GM12878 (cell line): ENCODE data around the gene CACNA1D. TPM values are rescaled to one million over a fixed set of nuclear protein-coding genes. Genes with fewer than 3 reads are reported as not detected.

ENCODE experiments used
- ATAC-seq: fragments of 200-7000 bp; cut with Tn5 transposase; 3 replicates; pipeline ENCODE4 v1.9.1; 2020; ENCODE audit warnings: mild to moderate bottlenecking, moderate library complexity
- BruUV-seq: library from RNA; stranded (reverse); fragments of 400-500 nt; replicated peaks from 2 replicates; lab custom pipeline; 2021; lab: Mats Ljungman, UMichigan
- CTCF ChIA-PET: fragments of 300-600 bp; sonication (Branson Sonifier 250); formaldehyde crosslinking; extraction: SDS; loops from one replicate; lab custom pipeline; 2021; ENCODE audit warnings: inconsistent platforms; lab: Yijun Ruan, JAX
- POLR2A ChIA-PET: fragments of 350-600 bp; formaldehyde crosslinking; extraction: SDS; loops from one replicate; lab custom pipeline; 2021; ENCODE audit warnings: inconsistent platforms; lab: Charles Lee
- RAD21 ChIA-PET: fragments of 300-600 bp; sonication (Branson Sonifier 250); formaldehyde crosslinking; loops from one replicate; lab custom pipeline; 2023; ENCODE audit warnings: antibody characterized with exemption; ENCODE audit not compliant: unreplicated experiment; lab: Charles Lee
- SMC1A ChIA-PET: fragments of 300-600 bp; sonication (Branson Sonifier 250); formaldehyde crosslinking; loops from one replicate; lab custom pipeline; 2023; ENCODE audit not compliant: unreplicated experiment, uncharacterized antibody; lab: Charles Lee
- DNase-seq: peaks from one replicate; pipeline ENCODE4 v3.0.0-alpha.2; 2011; ENCODE audit warnings: low read depth, low spot score
- FAIRE-seq: peaks from 3 replicates; lab custom pipeline; 2011; peaks lifted over from hg19 to GRCh38; lab: Jason Lieb, UNC
- H2AFZ ChIP-seq: 2 replicates; pipeline ENCODE4 v1.6.0; 2011; ENCODE audit warnings: low read depth, low read length, control low read depth; ENCODE audit not compliant: control insufficient read depth
- H3K27ac ChIP-seq: 2 replicates; pipeline ENCODE4 v1.5.1; 2011; ENCODE audit warnings: control low read depth; ENCODE audit not compliant: control insufficient read depth, insufficient read depth
- H3K27me3 ChIP-seq, 2 experiments: replicated peaks in 1 of 2; 2 replicates each; pipeline versions ENCODE4 v1.6.0 to v1.6.1; 2011; ENCODE audit warnings: low read length in 1 of 2; ENCODE audit not compliant: control insufficient read depth in 2 of 2, insufficient read depth in 2 of 2
- H3K36me3 ChIP-seq, 2 experiments: 2 replicates each; pipeline ENCODE4 v1.5.1; 2011; ENCODE audit warnings: low read length in 1 of 2; ENCODE audit not compliant: control insufficient read depth in 2 of 2, insufficient read depth in 2 of 2
- H3K4me1 ChIP-seq: 2 replicates; pipeline ENCODE4 v1.6.1; 2011; ENCODE audit warnings: mild to moderate bottlenecking, low read length, moderate library complexity, mixed read lengths; ENCODE audit not compliant: control insufficient read depth, insufficient read depth
- H3K4me2 ChIP-seq: 2 replicates; pipeline ENCODE4 v1.6.0; 2011; ENCODE audit warnings: control low read depth; ENCODE audit not compliant: control insufficient read depth, insufficient read depth
- H3K4me3 ChIP-seq: fragments of 200-600 bp; sonication (generic); 2 replicates; pipeline ENCODE4 v1.5.1; 2016
- H3K79me2 ChIP-seq: 2 replicates; pipeline ENCODE4 v1.6.0; 2011; ENCODE audit warnings: low read length; ENCODE audit not compliant: control insufficient read depth, insufficient read depth
- H3K9ac ChIP-seq: 2 replicates; pipeline ENCODE4 v1.8.0; 2011; ENCODE audit warnings: low read length, control low read depth, mixed read lengths; ENCODE audit not compliant: control insufficient read depth, insufficient read depth
- H3K9me3 ChIP-seq: replicated peaks from 3 replicates; pipeline ENCODE4 v1.5.1; 2011; ENCODE audit warnings: mild to moderate bottlenecking, low read length; ENCODE audit not compliant: control insufficient read depth, insufficient read depth
- H4K20me1 ChIP-seq: 2 replicates; pipeline ENCODE4 v1.6.0; 2011; ENCODE audit not compliant: control insufficient read depth, insufficient read depth
- EGR1 ChIP-seq, 2 experiments: IDR thresholded peaks; 1 replicate in 1 of 2; 2 replicates in 1 of 2; pipeline ENCODE4 v1.6.1; 2011 to 2012; ENCODE audit warnings: low read depth in 2 of 2, low read length in 2 of 2, borderline replicate concordance in 1 of 2, mild to moderate bottlenecking in 1 of 2, moderate library complexity in 1 of 2
- EP300 ChIP-seq, 2 experiments: fragments of 150-350 bp in 1 of 2; IDR thresholded peaks; 2 replicates each; pipeline ENCODE4 v1.6.1; 2011 to 2012; ENCODE audit warnings: low read depth in 2 of 2, low read length in 2 of 2, borderline replicate concordance in 1 of 2, improper control_type of control experiment in 1 of 2, inconsistent platforms in 1 of 2; ENCODE audit not compliant: control insufficient read depth in 1 of 2
- NFIC ChIP-seq: IDR thresholded peaks from 2 replicates; pipeline ENCODE4 v1.6.1; 2012; ENCODE audit warnings: low read depth, mild to moderate bottlenecking, inconsistent platforms, low read length, moderate library complexity
- NRF1 ChIP-seq: conservative IDR thresholded peaks from 2 replicates; pipeline ENCODE4 v1.6.1; 2011; ENCODE audit warnings: mild to moderate bottlenecking, low read depth, low read length, improper control_type of control experiment
- SIX5 ChIP-seq: IDR thresholded peaks from 2 replicates; pipeline ENCODE4 v1.6.1; 2011; ENCODE audit warnings: mild to moderate bottlenecking, low read depth, low read length, moderate library complexity; ENCODE audit not compliant: severe bottlenecking
- ZNF622 ChIP-seq: fragments of 450-650 bp; IDR thresholded peaks from 2 replicates; pipeline ENCODE4 v1.6.1; 2017; ENCODE audit warnings: mild to moderate bottlenecking, inconsistent platforms
- WGBS: methylation state at CpG from one replicate; pipeline ENCODE4 v1.1.6; 2016; ENCODE audit warnings: low lambda C conversion rate; ENCODE audit not compliant: insufficient replicate concordance, insufficient coverage; ENCODE audit errors: missing lambda C conversion rate; 5-methylcytosine and 5-hydroxymethylcytosine counted together
- in situ Hi-C: fragments of 300-500 bp; cut with MboI; formaldehyde crosslinking; loops from 9 replicates; pipeline ENCODE4 v1.14.3; 2018; ENCODE audit warnings: mixed read lengths
- intact Hi-C: fragments of 100-400 bp; cut with micrococcal nuclease; formaldehyde crosslinking; loops from one replicate; pipeline ENCODE4 v1.14.2; 2022; ENCODE audit not compliant: unreplicated experiment
- polyA plus RNA-seq, 11 experiments: library from polyadenylated mRNA; depleted of rRNA in 4 of 11; unstranded in 6 of 11; stranded (reverse) in 5 of 11; fragments of >200 nt; fragmentation: Nextera tagmentation in 4 of 11; fragmentation: Illumina TruSeq in 1 of 11; extraction: Ambion mirVana in 4 of 11; extraction: Trizol in 1 of 11; gene quantifications; 1 replicate in 1 of 11; 2 replicates in 10 of 11; pipeline versions ENCODE4 v1.2.1 to v1.2.3, GENCODE V29; 2011 to 2016; ENCODE audit warnings: inconsistent platforms in 2 of 11, missing spikeins in 2 of 11, low read depth in 1 of 11
- total RNA-seq, 4 experiments: library from RNA; depleted of rRNA in 3 of 4; stranded (reverse); fragments of >200 nt in 3 of 4; fragmentation: Illumina TruSeq in 1 of 4; extraction: Trizol in 1 of 4; gene quantifications; 2 replicates each; pipeline versions ENCODE4 v1.2.1 to v1.2.3, GENCODE V29; 2013 to 2021
- TF ChIP-seq, protein P1 (sequence below): fragments of 450-650 bp; formaldehyde crosslinking; IDR thresholded peaks from 2 replicates; pipeline ENCODE4 v1.4.0; 2022; ENCODE audit warnings: mild to moderate bottlenecking, moderate library complexity
- TF ChIP-seq, protein P2 (sequence below): IDR thresholded peaks from 2 replicates; pipeline ENCODE4 v1.6.1; 2011; ENCODE audit warnings: borderline replicate concordance, low read depth, mild to moderate bottlenecking, moderate library complexity, low read length; ENCODE audit not compliant: insufficient read depth, poor library complexity, severe bottlenecking

Gene CACNA1D
- total and polyA plus RNA-seq, 10 of the 15 experiments (the other 5 are each of a cell fraction or from before 2014, with no cell fraction given) = 0.21 to 24.4 (median 1.6) TPM

DNA sequence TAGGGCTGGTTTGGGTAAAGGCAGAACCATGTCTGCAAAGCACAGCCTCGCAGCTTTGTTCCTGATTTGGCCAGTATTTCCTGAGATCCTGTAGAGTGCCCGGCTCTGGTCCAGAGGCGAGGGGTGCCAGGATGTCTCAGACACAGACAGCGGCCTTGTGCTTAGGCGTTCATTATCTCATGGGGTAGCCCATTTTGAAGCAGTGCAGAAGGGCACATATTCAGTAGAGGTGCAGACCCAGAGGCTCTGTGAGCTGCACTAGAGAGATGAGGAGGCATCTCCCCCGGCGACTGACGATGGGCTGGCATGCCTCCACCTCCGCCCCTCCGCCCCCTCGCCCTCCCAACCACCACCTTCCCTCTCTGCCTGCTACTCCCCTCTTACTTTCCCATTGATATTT lies 181.5 kb downstream of the CACNA1D start:
- no TSS peak for BruUV-seq
- H3K4me3 ChIP-seq = no peak overlapping the region
- intact Hi-C loops (no loop called here), in situ Hi-C loops (no loop called here)
- H3K36me3 ChIP-seq = no peaks in the 10 kb centered on the region
- no peaks in the 10 kb centered on the region for H3K79me2 ChIP-seq
- no peak overlapping the region for H3K9ac ChIP-seq
- no peak overlapping the region for H2AFZ ChIP-seq
- no peak for FAIRE-seq
- H4K20me1 ChIP-seq = no peaks in the 10 kb centered on the region
- no peaks in the 10 kb centered on the region for H3K4me1 ChIP-seq
- ChIA-PET RAD21 (no interaction called here), SMC1A (interaction anchor here (0.6 kb wide), 1 partner anchor 261 kb away, joined by 3 read pairs; no protein-coding TSS in a partner anchor), CTCF (no interaction called here), POLR2A (no interaction called here)
- WGBS = 62% methylated on average over 6 of the region's 11 CpGs
- no peak for DNase-seq
- no peak overlapping the region for H3K4me2 ChIP-seq
- ATAC-seq = no peak
- H3K9me3 ChIP-seq = no peaks in the 10 kb centered on the region
- no peak overlapping the region for H3K27ac ChIP-seq
- H3K27me3 ChIP-seq = peaks cover 0 to 4% of the 10 kb centered on the region in 2 experiments; a peak in 2 of 4 replicates
- TF ChIP-seq SIX5 (no peak), NFIC (no peak), ZNF622 (no peak), EP300 (IDR thresholded peaks at IDR 0.05; ENCODE audit: borderline replicate concordance in 1 of 2, control insufficient read depth in 1 of 2, low read depth in 2 of 2, low read length in 2 of 2) (no peak), EGR1 (IDR thresholded peaks at IDR 0.05; ENCODE audit: borderline replicate concordance in 1 of 2, low read depth in 2 of 2, low read length in 2 of 2) (no peak), NRF1 (no peak)
- TF ChIP-seq, protein P1, sequence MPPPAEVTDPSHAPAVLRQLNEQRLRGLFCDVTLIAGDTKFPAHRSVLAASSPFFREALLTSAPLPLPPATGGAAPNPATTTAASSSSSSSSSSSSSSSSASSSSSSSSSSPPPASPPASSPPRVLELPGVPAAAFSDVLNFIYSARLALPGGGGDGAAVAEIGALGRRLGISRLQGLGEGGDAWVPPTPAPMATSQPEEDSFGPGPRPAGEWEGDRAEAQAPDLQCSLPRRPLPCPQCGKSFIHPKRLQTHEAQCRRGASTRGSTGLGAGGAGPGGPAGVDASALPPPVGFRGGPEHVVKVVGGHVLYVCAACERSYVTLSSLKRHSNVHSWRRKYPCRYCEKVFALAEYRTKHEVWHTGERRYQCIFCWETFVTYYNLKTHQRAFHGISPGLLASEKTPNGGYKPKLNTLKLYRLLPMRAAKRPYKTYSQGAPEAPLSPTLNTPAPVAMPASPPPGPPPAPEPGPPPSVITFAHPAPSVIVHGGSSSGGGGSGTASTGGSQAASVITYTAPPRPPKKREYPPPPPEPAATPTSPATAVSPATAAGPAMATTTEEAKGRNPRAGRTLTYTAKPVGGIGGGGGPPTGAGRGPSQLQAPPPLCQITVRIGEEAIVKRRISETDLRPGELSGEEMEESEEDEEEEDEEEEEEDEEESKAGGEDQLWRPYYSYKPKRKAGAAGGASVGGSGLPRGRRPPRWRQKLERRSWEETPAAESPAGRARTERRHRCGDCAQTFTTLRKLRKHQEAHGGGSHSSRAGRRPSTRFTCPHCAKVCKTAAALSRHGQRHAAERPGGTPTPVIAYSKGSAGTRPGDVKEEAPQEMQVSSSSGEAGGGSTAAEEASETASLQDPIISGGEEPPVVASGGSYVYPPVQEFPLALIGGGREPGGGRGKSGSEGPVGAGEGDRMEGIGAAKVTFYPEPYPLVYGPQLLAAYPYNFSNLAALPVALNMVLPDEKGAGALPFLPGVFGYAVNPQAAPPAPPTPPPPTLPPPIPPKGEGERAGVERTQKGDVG (CRISPR knock-in tag) = no peak
- TF ChIP-seq, protein P2, sequence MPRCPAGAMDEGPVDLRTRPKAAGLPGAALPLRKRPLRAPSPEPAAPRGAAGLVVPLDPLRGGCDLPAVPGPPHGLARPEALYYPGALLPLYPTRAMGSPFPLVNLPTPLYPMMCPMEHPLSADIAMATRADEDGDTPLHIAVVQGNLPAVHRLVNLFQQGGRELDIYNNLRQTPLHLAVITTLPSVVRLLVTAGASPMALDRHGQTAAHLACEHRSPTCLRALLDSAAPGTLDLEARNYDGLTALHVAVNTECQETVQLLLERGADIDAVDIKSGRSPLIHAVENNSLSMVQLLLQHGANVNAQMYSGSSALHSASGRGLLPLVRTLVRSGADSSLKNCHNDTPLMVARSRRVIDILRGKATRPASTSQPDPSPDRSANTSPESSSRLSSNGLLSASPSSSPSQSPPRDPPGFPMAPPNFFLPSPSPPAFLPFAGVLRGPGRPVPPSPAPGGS = no peak
